D721Med (cell line): ENCODE data around the gene HMGXB3.
"Not testable (repeated sequence)": the region's sequence is repeated elsewhere in the genome, so short reads cannot be mapped to it uniquely, and the experiment has no call there.

Experiments used
- DNase-seq: peaks from one replicate; pipeline ENCODE4 v3.0.0; 2011; ENCODE audit warnings: low spot score; ENCODE audit not compliant: insufficient read length
- FAIRE-seq: peaks from 2 replicates; lab custom pipeline; 2011; peaks lifted over from hg19 to GRCh38; lab: Jason Lieb, UNC
- CTCF ChIP-seq: IDR thresholded peaks from 2 replicates; pipeline ENCODE4 v1.5.1; 2012; ENCODE audit warnings: mild to moderate bottlenecking, control low read depth; ENCODE audit not compliant: insufficient read depth; ENCODE audit errors: missing control alignments

The HMGXB3 gene

GRCh38 chr5:150022158-150022531, 21.6 kb downstream of the HMGXB3 start:
- no peak for TF ChIP-seq CTCF
- no peak for DNase-seq
- FAIRE-seq = no peak

- FAIRE-seq = no peak
- no peak for TF ChIP-seq CTCF
- DNase-seq = no peak
Measured at GRCh38 chr5:150022681-150023080, 22.1 kb downstream of the HMGXB3 start.

- no peak for DNase-seq
- no peak for TF ChIP-seq CTCF
- FAIRE-seq = no peak
Measured at GRCh38 chr5:150023136-150023535, 22.6 kb downstream of the HMGXB3 start.

GRCh38 chr5:150024346-150024984, 23.9 kb downstream of the HMGXB3 start:
- DNase-seq (no peak), FAIRE-seq (no peak)
- TF ChIP-seq CTCF = no peak

- no peak for DNase-seq
- no peak for TF ChIP-seq CTCF
- no peak for FAIRE-seq
Measured at GRCh38 chr5:150026682-150027172, 26.2 kb downstream of the HMGXB3 start.

GRCh38 chr5:150028047-150028446, 27.5 kb downstream of the HMGXB3 start:
- not testable (repeated sequence) for FAIRE-seq, DNase-seq

GRCh38 chr5:150033334-150033733, 32.8 kb downstream of the HMGXB3 start:
- FAIRE-seq = no peak
- TF ChIP-seq CTCF = no peak
- no peak for DNase-seq
